HG02763 (cell line): ENCODE results near the gene STYXL1.
"Not testable (repeated sequence)": the region's sequence is repeated elsewhere in the genome, so short reads cannot be mapped to it uniquely, and the experiment has no call there.

Experiments
- ATAC-seq: cut with Tn5 transposase; IDR thresholded peaks from one replicate; pipeline ENCODE4 v1.9.1; 2021; ENCODE audit warnings: mild to moderate bottlenecking, moderate library complexity; ENCODE audit not compliant: unreplicated experiment

STYXL1 gene

GRCh38 chr7:76040126-76040525 lies 7.7 kb downstream of the STYXL1 start:
- no peak for ATAC-seq

GRCh38 chr7:76037310-76037709 lies 10.5 kb downstream of the STYXL1 start:
- no peak for ATAC-seq

- no peak for ATAC-seq
These were observed 15.8 kb downstream of the STYXL1 start for GRCh38 chr7:76031964-76032363.

GRCh38 chr7:76029682-76030081 lies 18.1 kb downstream of the STYXL1 start:
- ATAC-seq = not testable (repeated sequence)

GRCh38 chr7:76023002-76023401 lies 24.8 kb downstream of the STYXL1 start:
- ATAC-seq = no peak

GRCh38 chr7:76022026-76022780 lies 25.6 kb downstream of the STYXL1 start:
- ATAC-seq = no peak

GRCh38 chr7:76020031-76020714 lies 27.6 kb downstream of the STYXL1 start:
- no peak for ATAC-seq

- ATAC-seq = not testable (repeated sequence)
These were observed 29.3 kb downstream of the STYXL1 start for GRCh38 chr7:76018520-76018919.

- ATAC-seq = no peak
These were observed 31.4 kb downstream of the STYXL1 start for GRCh38 chr7:76016191-76016947.

- ATAC-seq = no peak
These were observed 36.3 kb downstream of the STYXL1 start for GRCh38 chr7:76011442-76011861.

GRCh38 chr7:76009672-76010600 lies 37.9 kb downstream of the STYXL1 start:
- ATAC-seq = no peak

GRCh38 chr7:76008156-76008687 lies 39.6 kb downstream of the STYXL1 start:
- ATAC-seq = no peak

- not testable (repeated sequence) for ATAC-seq
These were observed 42.8 kb downstream of the STYXL1 start for GRCh38 chr7:76005004-76005403.

- no peak for ATAC-seq
These were observed 44.4 kb downstream of the STYXL1 start for GRCh38 chr7:76003351-76003750.

- ATAC-seq = no peak
These were observed 45.0 kb downstream of the STYXL1 start for GRCh38 chr7:76002822-76003221.

GRCh38 chr7:76002139-76002538 lies 45.7 kb downstream of the STYXL1 start:
- no peak for ATAC-seq

- no peak for ATAC-seq
These were observed 47.2 kb downstream of the STYXL1 start for GRCh38 chr7:76000566-76000965.

GRCh38 chr7:75998038-75998437 lies 49.8 kb downstream of the STYXL1 start:
- no peak for ATAC-seq

GRCh38 chr7:75996476-75996875 lies 51.3 kb downstream of the STYXL1 start:
- no peak for ATAC-seq

- ATAC-seq = no peak
These were observed 51.8 kb downstream of the STYXL1 start for GRCh38 chr7:75995996-75996395.
